HG03175 (cell line): Measurements from ENCODE around the gene RALY.
"Not testable (repeated sequence)": the region's sequence is repeated elsewhere in the genome, so short reads cannot be mapped to it uniquely, and the experiment has no call there.

Experiments
- ATAC-seq: cut with Tn5 transposase; IDR thresholded peaks from one replicate; pipeline ENCODE4 v1.9.1; 2021; ENCODE audit warnings: mild to moderate bottlenecking, moderate library complexity; ENCODE audit not compliant: unreplicated experiment

Gene RALY

GRCh38 chr20:34132491-34132890, 138.8 kb downstream of the RALY start:
- not testable (repeated sequence) for ATAC-seq

GRCh38 chr20:34132943-34133342, 139.2 kb downstream of the RALY start:
- ATAC-seq: not testable (repeated sequence)

GRCh38 chr20:34133365-34133860, 139.7 kb downstream of the RALY start:
- ATAC-seq: not testable (repeated sequence)
